GM12873 (cell line): ENCODE results near the gene COL5A1.
A peak's percentile ranks its signal among the peaks of the same experiment; 100 is the strongest.

Experiments used
- TF ChIP-seq, protein P1 (sequence below): IDR thresholded peaks from 2 replicates; pipeline ENCODE4 v1.5.1; 2012; ENCODE audit warnings: low read depth, mild to moderate bottlenecking, moderate library complexity, low read length, control low read depth; ENCODE audit not compliant: insufficient read depth; ENCODE audit errors: missing control alignments

Gene COL5A1

DNA sequence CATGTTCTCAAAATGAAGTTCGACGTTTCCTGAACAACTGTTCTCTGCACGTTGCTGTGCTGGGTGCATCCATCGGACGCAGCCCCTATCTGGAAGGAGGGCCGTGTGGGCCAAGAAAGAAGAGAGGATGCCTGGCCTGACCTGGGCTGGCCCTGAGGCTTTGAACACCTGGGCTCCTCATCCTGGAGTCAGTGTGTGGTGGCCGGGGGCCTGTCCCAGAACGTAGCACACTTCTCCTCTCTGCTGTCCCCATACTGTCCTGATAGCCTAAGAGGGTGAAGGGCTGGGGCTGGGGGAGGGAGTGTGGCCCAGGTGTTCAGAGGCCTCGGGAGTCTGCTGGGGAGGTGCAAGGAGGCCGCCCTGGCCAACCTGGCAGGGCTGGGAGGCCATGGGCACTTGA is 21.5 kb downstream of the COL5A1 start:
- TF ChIP-seq, protein P1, sequence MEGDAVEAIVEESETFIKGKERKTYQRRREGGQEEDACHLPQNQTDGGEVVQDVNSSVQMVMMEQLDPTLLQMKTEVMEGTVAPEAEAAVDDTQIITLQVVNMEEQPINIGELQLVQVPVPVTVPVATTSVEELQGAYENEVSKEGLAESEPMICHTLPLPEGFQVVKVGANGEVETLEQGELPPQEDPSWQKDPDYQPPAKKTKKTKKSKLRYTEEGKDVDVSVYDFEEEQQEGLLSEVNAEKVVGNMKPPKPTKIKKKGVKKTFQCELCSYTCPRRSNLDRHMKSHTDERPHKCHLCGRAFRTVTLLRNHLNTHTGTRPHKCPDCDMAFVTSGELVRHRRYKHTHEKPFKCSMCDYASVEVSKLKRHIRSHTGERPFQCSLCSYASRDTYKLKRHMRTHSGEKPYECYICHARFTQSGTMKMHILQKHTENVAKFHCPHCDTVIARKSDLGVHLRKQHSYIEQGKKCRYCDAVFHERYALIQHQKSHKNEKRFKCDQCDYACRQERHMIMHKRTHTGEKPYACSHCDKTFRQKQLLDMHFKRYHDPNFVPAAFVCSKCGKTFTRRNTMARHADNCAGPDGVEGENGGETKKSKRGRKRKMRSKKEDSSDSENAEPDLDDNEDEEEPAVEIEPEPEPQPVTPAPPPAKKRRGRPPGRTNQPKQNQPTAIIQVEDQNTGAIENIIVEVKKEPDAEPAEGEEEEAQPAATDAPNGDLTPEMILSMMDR: no peak

- TF ChIP-seq, protein P1: peak; percentile 7
Measured at GRCh38 chr9:134663753-134664415, 22.3 kb downstream of the COL5A1 start.

- TF ChIP-seq, protein P1: no peak
Measured at GRCh38 chr9:134664446-134664845, 22.8 kb downstream of the COL5A1 start.

- TF ChIP-seq, protein P1: no peak
Measured at GRCh38 chr9:134666208-134666607, 24.6 kb downstream of the COL5A1 start.

DNA sequence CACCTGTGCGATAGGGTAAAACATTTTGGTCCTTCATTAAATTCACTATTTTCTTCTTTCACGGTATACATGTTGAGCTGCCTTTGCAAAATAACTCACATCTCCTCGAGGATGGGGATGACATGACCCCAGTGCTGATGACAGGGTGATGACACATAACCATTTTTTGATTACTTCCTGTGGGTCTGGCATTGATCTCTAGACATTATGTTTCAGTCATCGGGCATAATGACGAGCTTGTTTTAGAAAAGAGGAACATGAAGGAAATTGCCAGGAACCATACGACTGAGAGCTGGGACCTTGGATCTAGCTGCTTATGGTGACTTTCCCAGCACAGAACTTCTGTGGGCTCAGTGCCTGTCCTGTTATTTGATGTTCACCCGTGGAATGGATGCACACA is 25.2 kb downstream of the COL5A1 start:
- TF ChIP-seq, protein P1: no peak

- TF ChIP-seq, protein P1: no peak
Measured at GRCh38 chr9:134669399-134669955, 27.9 kb downstream of the COL5A1 start.

DNA sequence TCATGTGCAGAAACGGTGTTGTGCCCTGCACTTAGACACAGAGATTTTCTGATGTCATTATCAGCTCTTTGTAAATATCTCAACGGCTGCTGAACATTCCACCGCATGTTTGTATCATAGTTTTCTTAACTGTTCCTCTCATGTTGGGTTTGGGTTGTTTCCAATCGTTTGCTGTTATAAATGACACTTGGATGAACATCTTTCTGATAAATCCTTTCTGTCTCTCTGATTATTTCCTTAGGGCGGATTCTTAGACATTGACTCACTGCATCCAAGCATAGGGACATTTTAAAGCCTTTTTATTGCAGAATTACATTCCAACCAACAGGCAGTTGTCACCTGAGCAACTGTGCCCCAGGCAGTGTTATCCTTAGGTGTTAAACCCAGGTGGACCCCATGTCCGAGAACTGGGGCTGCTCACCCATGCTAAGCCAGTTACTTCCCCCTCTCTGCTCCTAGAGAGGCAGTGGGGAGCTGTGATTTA is 28.5 kb downstream of the COL5A1 start:
- TF ChIP-seq, protein P1: no peak
